Smooth muscle cell (in vitro differentiated cells): ENCODE data around the gene CALM1. TPM values are rescaled to one million over a fixed set of nuclear protein-coding genes. Genes with fewer than 3 reads are reported as not detected.

Source experiments
- DNase-seq: peaks from one replicate; lab custom pipeline; 2025; ENCODE audit not compliant: unreplicated experiment; lab: John Stamatoyannopoulos, UW
- H2AFZ ChIP-seq: fragments of 200-600 bp; sonication (generic); 2 replicates; pipeline ENCODE4 v1.6.0; 2016; ENCODE audit warnings: antibody characterized with exemption, low read depth, mild to moderate bottlenecking
- H3F3A ChIP-seq: fragments of 200-600 bp; sonication (generic); 2 replicates; pipeline ENCODE4 v1.6.0; 2017; ENCODE audit warnings: antibody characterized with exemption, low read depth
- H3K27ac ChIP-seq: fragments of 200-600 bp; sonication (generic); 2 replicates; pipeline ENCODE4 v1.5.1; 2016; ENCODE audit warnings: low read depth, mild to moderate bottlenecking
- H3K27me3 ChIP-seq: fragments of 200-600 bp; sonication (generic); 2 replicates; pipeline ENCODE4 v1.6.1; 2016; ENCODE audit warnings: low read depth, mild to moderate bottlenecking
- H3K36me3 ChIP-seq: fragments of 200-600 bp; sonication (generic); 2 replicates; pipeline ENCODE4 v1.5.1; 2016; ENCODE audit warnings: low read depth
- H3K4me1 ChIP-seq: fragments of 200-600 bp; sonication (generic); 2 replicates; pipeline ENCODE4 v1.5.1; 2016; ENCODE audit warnings: low read depth
- H3K4me2 ChIP-seq: fragments of 200-600 bp; sonication (generic); 2 replicates; pipeline ENCODE4 v1.6.0; 2016; ENCODE audit warnings: mild to moderate bottlenecking
- H3K4me3 ChIP-seq: fragments of 200-600 bp; sonication (generic); 2 replicates; pipeline ENCODE4 v1.5.1; 2016; ENCODE audit warnings: mild to moderate bottlenecking
- H3K79me2 ChIP-seq: fragments of 200-600 bp; sonication (generic); 2 replicates; pipeline ENCODE4 v1.6.0; 2016; ENCODE audit warnings: low read depth, mild to moderate bottlenecking
- H3K9ac ChIP-seq: fragments of 200-600 bp; sonication (generic); 2 replicates; pipeline ENCODE4 v1.6.0; 2016; ENCODE audit warnings: low read depth
- H3K9me3 ChIP-seq: fragments of 200-600 bp; sonication (generic); replicated peaks from 2 replicates; pipeline ENCODE4 v1.5.1; 2016; ENCODE audit warnings: low read depth
- H4K20me1 ChIP-seq: fragments of 200-600 bp; sonication (generic); 2 replicates; pipeline ENCODE4 v1.6.0; 2016; ENCODE audit warnings: low read depth
- WGBS: methylation state at CpG from one replicate; pipeline ENCODE4 v1.1.7; 2016; ENCODE audit warnings: low lambda C conversion rate; 5-methylcytosine and 5-hydroxymethylcytosine counted together
- polyA plus RNA-seq: library from polyadenylated mRNA; unstranded; fragments of >200 nt; fragmentation: Nextera tagmentation; extraction: Ambion mirVana; gene quantifications from 2 replicates; pipeline ENCODE4 v1.2.1, GENCODE V29; 2016
- total RNA-seq: library from RNA; depleted of rRNA; stranded (reverse); fragments of >200 nt; gene quantifications from 2 replicates; pipeline ENCODE4 v1.2.3, GENCODE V29; 2014
- TF ChIP-seq, protein P1 (sequence below): fragments of 200-600 bp; sonication (generic); IDR thresholded peaks from 2 replicates; pipeline ENCODE4 v1.5.1; 2017; ENCODE audit warnings: borderline replicate concordance, mild to moderate bottlenecking, antibody characterized with exemption; ENCODE audit not compliant: insufficient read depth, poor library complexity, severe bottlenecking

Gene CALM1
- total and polyA plus RNA-seq, 2 experiments from 2014 or later: 302 to 545 TPM

DNA sequence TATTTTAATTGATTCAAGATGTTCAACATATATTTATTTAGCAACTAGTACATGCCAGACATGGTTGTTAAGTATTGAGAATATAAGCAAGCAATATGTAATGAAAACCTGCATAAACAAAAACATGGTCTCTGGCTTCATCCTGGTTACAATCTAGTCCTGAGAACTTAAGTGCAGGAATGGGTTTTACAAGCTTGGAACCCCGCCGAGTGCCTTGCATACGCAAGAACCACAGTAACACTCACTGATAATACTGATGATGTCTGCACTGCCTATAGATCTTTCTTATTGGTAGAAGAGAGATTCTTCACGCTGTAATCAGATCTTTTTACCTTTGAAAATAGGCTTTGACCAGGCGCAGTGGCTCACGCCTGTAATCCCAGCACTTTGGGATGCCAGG, 22.9 kb upstream of the CALM1 start:
- H3K4me2 ChIP-seq: no peak overlapping the region
- H2AFZ ChIP-seq: no peak overlapping the region
- no peaks in the 10 kb centered on the region for H3K36me3 ChIP-seq
- H3K4me1 ChIP-seq: no peaks in the 10 kb centered on the region
- H4K20me1 ChIP-seq: no peaks in the 10 kb centered on the region
- TF ChIP-seq, protein P1, sequence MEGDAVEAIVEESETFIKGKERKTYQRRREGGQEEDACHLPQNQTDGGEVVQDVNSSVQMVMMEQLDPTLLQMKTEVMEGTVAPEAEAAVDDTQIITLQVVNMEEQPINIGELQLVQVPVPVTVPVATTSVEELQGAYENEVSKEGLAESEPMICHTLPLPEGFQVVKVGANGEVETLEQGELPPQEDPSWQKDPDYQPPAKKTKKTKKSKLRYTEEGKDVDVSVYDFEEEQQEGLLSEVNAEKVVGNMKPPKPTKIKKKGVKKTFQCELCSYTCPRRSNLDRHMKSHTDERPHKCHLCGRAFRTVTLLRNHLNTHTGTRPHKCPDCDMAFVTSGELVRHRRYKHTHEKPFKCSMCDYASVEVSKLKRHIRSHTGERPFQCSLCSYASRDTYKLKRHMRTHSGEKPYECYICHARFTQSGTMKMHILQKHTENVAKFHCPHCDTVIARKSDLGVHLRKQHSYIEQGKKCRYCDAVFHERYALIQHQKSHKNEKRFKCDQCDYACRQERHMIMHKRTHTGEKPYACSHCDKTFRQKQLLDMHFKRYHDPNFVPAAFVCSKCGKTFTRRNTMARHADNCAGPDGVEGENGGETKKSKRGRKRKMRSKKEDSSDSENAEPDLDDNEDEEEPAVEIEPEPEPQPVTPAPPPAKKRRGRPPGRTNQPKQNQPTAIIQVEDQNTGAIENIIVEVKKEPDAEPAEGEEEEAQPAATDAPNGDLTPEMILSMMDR: no peak
- H3K27me3 ChIP-seq: no peaks in the 10 kb centered on the region
- DNase-seq: no peak
- no peaks in the 10 kb centered on the region for H3K9me3 ChIP-seq
- no peak overlapping the region for H3K4me3 ChIP-seq
- H3K79me2 ChIP-seq: no peaks in the 10 kb centered on the region
- no peak overlapping the region for H3K9ac ChIP-seq
- no peak overlapping the region for H3K27ac ChIP-seq
- peaks cover 4% of the 10 kb centered on the region for H3F3A ChIP-seq
- WGBS: 50% methylated on average over 6 of the region's 6 CpGs

- Histone ChIP-seq H2AFZ (no peak overlapping the region), H3K27me3 (no peaks in the 10 kb centered on the region), H3K27ac (no peak overlapping the region), H3F3A (no peaks in the 10 kb centered on the region), H3K79me2 (no peaks in the 10 kb centered on the region), H3K9me3 (no peaks in the 10 kb centered on the region), H4K20me1 (no peaks in the 10 kb centered on the region), H3K4me3 (no peak overlapping the region), H3K4me1 (no peaks in the 10 kb centered on the region), H3K4me2 (no peak overlapping the region), H3K9ac (no peak overlapping the region), H3K36me3 (no peaks in the 10 kb centered on the region)
- DNase-seq: no peak
- 93% methylated on average over 4 of the region's 4 CpGs for WGBS
- TF ChIP-seq, protein P1: no peak
Measured at GRCh38 chr14:90374813-90375212, 22.0 kb upstream of the CALM1 start.

- H3K4me1 ChIP-seq: no peaks in the 10 kb centered on the region
Measured at GRCh38 chr14:90375934-90376333, 20.9 kb upstream of the CALM1 start.

DNA sequence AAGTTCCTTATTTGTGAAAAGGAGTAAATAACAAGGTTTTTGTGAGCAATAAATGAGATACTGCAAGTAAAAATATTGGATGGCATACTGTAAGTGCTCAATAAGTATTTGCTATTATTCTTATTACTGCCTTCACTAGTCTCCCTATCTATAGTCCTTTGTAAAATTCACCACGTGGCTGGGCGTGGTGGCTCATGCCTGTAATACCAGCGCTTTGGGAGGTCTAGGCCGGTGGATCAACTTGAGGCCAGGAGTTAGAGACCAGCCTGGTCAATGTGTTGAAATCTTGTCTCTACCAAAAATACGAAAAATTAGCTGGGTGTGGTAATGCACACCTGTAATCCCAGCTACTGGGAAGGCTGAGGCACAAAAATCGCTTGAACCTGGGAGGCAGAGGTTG, 18.6 kb upstream of the CALM1 start:
- H3K79me2 ChIP-seq: no peaks in the 10 kb centered on the region
- no peak overlapping the region for H3K27ac ChIP-seq
- H3K36me3 ChIP-seq: no peaks in the 10 kb centered on the region
- H3K27me3 ChIP-seq: no peaks in the 10 kb centered on the region
- TF ChIP-seq, protein P1: no peak
- H4K20me1 ChIP-seq: no peaks in the 10 kb centered on the region
- peaks cover 8% of the 10 kb centered on the region for H3F3A ChIP-seq
- DNase-seq: no peak
- peaks cover 10% of the 10 kb centered on the region for H3K4me1 ChIP-seq
- H2AFZ ChIP-seq: no peak overlapping the region
- H3K4me3 ChIP-seq: no peak overlapping the region
- H3K9me3 ChIP-seq: no peaks in the 10 kb centered on the region
- no peak overlapping the region for H3K9ac ChIP-seq
- 79% methylated on average over 6 of the region's 6 CpGs for WGBS
- H3K4me2 ChIP-seq: no peak overlapping the region

More at GRCh38 chr14:90375934-90376333, 20.9 kb upstream of the CALM1 start:
- Histone ChIP-seq H3K9me3 (no peaks in the 10 kb centered on the region), H4K20me1 (no peaks in the 10 kb centered on the region), H3K4me3 (no peak overlapping the region), H3K27ac (no peak overlapping the region), H3K79me2 (no peaks in the 10 kb centered on the region), H2AFZ (no peak overlapping the region), H3K4me2 (no peak overlapping the region), H3K9ac (no peak overlapping the region), H3F3A (no peaks in the 10 kb centered on the region), H3K27me3 (no peaks in the 10 kb centered on the region), H3K36me3 (no peaks in the 10 kb centered on the region)
- TF ChIP-seq, protein P1: no peak
- 85% methylated on average over 4 of the region's 4 CpGs for WGBS
- DNase-seq: no peak
